GM12891 (cell line): ENCODE measurements around the gene SFXN5.

Experiments
- POLR2A ChIP-seq: IDR thresholded peaks from 2 replicates; pipeline ENCODE4 v1.6.1; 2011; ENCODE audit warnings: low read depth, low read length, control low read depth
- SPI1 ChIP-seq: IDR thresholded peaks from 2 replicates; pipeline ENCODE4 v1.6.1; 2011; ENCODE audit warnings: low read depth, low read length, control low read depth
- TAF1 ChIP-seq: IDR thresholded peaks from 2 replicates; pipeline ENCODE4 v1.6.1; 2011; ENCODE audit warnings: low read depth, low read length, control low read depth

GRCh38 chr2:73082523-73083410, 11.3 kb upstream of the SFXN5 start:
- TF ChIP-seq SPI1 (no peak), POLR2A (no peak), TAF1 (no peak)
